Endothelial cell of umbilical vein (primary cell): ENCODE measurements around the gene GNRHR. TPM values are rescaled to one million over a fixed set of nuclear protein-coding genes. Genes with fewer than 3 reads are reported as not detected.

Experiments
- BruUV-seq: library from RNA; stranded (reverse); fragments of 400-500 nt; replicated peaks from 2 replicates; lab custom pipeline; 2021; lab: Mats Ljungman, UMichigan
- CTCF ChIA-PET: fragments of 300-600, 350-600 bp; sonication (Branson Sonifier 250); formaldehyde crosslinking; loops from one replicate; lab custom pipeline; 2021; ENCODE audit warnings: antibody characterized with exemption, inconsistent platforms; lab: Charles Lee
- POLR2A ChIA-PET: fragments of 300-600, 350-600 bp; sonication (Branson Sonifier 250); formaldehyde crosslinking; loops from one replicate; lab custom pipeline; 2021; ENCODE audit warnings: antibody characterized with exemption, inconsistent platforms; lab: Charles Lee
- DNase-seq: peaks from one replicate; pipeline ENCODE4 v3.0.0-alpha.2; 2011; ENCODE audit warnings: low read depth, low spot score
- FAIRE-seq: peaks from 2 replicates; lab custom pipeline; 2011; peaks lifted over from hg19 to GRCh38; lab: Jason Lieb, UNC
- H2AFZ ChIP-seq: 2 replicates; pipeline ENCODE4 v1.6.0; 2012; ENCODE audit warnings: low read depth, low read length, control low read depth, inconsistent platforms
- H3K27ac ChIP-seq: 2 replicates; pipeline ENCODE4 v1.5.1; 2011; ENCODE audit warnings: low read depth, mild to moderate bottlenecking, control low read depth, low read length, moderate library complexity; ENCODE audit not compliant: insufficient read depth
- H3K27me3 ChIP-seq, 2 experiments: 2 replicates each; pipeline versions ENCODE4 v1.6.0 to v1.6.1; 2011; ENCODE audit warnings: low read length in 2 of 2, mixed read lengths in 1 of 2; ENCODE audit not compliant: control insufficient read depth in 2 of 2, insufficient read depth in 2 of 2
- H3K36me3 ChIP-seq, 2 experiments: 2 replicates in 1 of 2; 3 replicates in 1 of 2; pipeline ENCODE4 v1.5.1; 2011; ENCODE audit warnings: low read length in 2 of 2, mild to moderate bottlenecking in 1 of 2, moderate library complexity in 1 of 2; ENCODE audit not compliant: control insufficient read depth in 2 of 2, insufficient read depth in 2 of 2; ENCODE audit errors: extremely low read depth in 1 of 2
- H3K4me1 ChIP-seq: 3 replicates; pipeline ENCODE4 v1.5.1; 2011; ENCODE audit warnings: mild to moderate bottlenecking, low read length; ENCODE audit not compliant: control insufficient read depth, insufficient read depth; ENCODE audit errors: extremely low read depth
- H3K4me2 ChIP-seq: 2 replicates; pipeline ENCODE4 v1.6.1; 2011; ENCODE audit warnings: low read length, control low read depth, mixed read lengths; ENCODE audit not compliant: insufficient read depth
- H3K4me3 ChIP-seq, 3 experiments: fragments of 200-600 bp in 1 of 3; sonication (generic), shearing (Covaris generic) in 1 of 3; replicated peaks in 1 of 3; 2 replicates each; pipeline ENCODE4 v1.5.1; 2011 to 2016; ENCODE audit warnings: control low read depth in 3 of 3, low read length in 3 of 3, mild to moderate bottlenecking in 2 of 3, inconsistent platforms in 1 of 3, low read depth in 1 of 3, moderate library complexity in 1 of 3; ENCODE audit not compliant: insufficient read depth in 1 of 3
- H3K79me2 ChIP-seq: 2 replicates; pipeline ENCODE4 v1.6.0; 2012; ENCODE audit warnings: low read length, inconsistent platforms; ENCODE audit not compliant: control insufficient read depth, insufficient read depth
- H3K9ac ChIP-seq: replicated peaks from 2 replicates; pipeline ENCODE3; 2011; ENCODE audit warnings: low read length, control low read depth; ENCODE audit not compliant: insufficient read depth; ENCODE audit errors: extremely low read depth
- H3K9me1 ChIP-seq: replicated peaks from 3 replicates; pipeline ENCODE4 v1.6.0; 2011; ENCODE audit warnings: mild to moderate bottlenecking, low read length; ENCODE audit not compliant: control insufficient read depth, insufficient read depth; ENCODE audit errors: extremely low read depth
- H3K9me3 ChIP-seq: replicated peaks from 2 replicates; pipeline ENCODE4 v1.5.1; 2012; ENCODE audit warnings: low read length, inconsistent platforms; ENCODE audit not compliant: control insufficient read depth, insufficient read depth
- H4K20me1 ChIP-seq: replicated peaks from 2 replicates; pipeline ENCODE3; 2011; ENCODE audit warnings: mild to moderate bottlenecking, low read length; ENCODE audit not compliant: control insufficient read depth, insufficient read depth; ENCODE audit errors: extremely low read depth
- CTCF ChIP-seq, 2 donors: IDR thresholded peaks; 1 replicate in 1 of 2; 2 replicates in 1 of 2; pipeline ENCODE4 v1.5.1; 2011; ENCODE audit warnings: low read length in 2 of 2, mild to moderate bottlenecking in 2 of 2, moderate library complexity in 2 of 2, control low read depth in 1 of 2, inconsistent platforms in 1 of 2, low read depth in 1 of 2; ENCODE audit not compliant: insufficient read depth in 1 of 2; ENCODE audit errors: extremely low read depth in 1 of 2
- EZH2 ChIP-seq: IDR thresholded peaks from 2 replicates; pipeline ENCODE4 v1.6.1; 2012; ENCODE audit warnings: borderline replicate concordance, low read depth, mild to moderate bottlenecking, moderate library complexity, low read length, inconsistent platforms; ENCODE audit not compliant: severe bottlenecking
- FOS ChIP-seq: IDR thresholded peaks from 2 replicates; pipeline ENCODE4 v1.6.1; 2011; ENCODE audit warnings: mild to moderate bottlenecking, low read length, moderate library complexity, borderline replicate concordance; ENCODE audit not compliant: insufficient read depth
- GATA2 ChIP-seq: IDR thresholded peaks from 2 replicates; pipeline ENCODE4 v1.7.0; 2011; ENCODE audit warnings: low read depth, mild to moderate bottlenecking, moderate library complexity, mixed read lengths, low read length; ENCODE audit not compliant: insufficient read length, insufficient read depth
- JUN ChIP-seq: IDR thresholded peaks from 2 replicates; pipeline ENCODE4 v1.6.1; 2011; ENCODE audit warnings: borderline replicate concordance, low read depth; ENCODE audit not compliant: insufficient read length, insufficient read depth
- MAX ChIP-seq: IDR thresholded peaks from 2 replicates; pipeline ENCODE4 v1.6.1; 2011; ENCODE audit not compliant: insufficient read depth, insufficient read length
- MYC ChIP-seq: IDR thresholded peaks from one replicate; pipeline ENCODE4 v1.6.1; 2011; ENCODE audit warnings: mild to moderate bottlenecking, low read depth, low read length
- POLR2A ChIP-seq: IDR thresholded peaks from 2 replicates; pipeline ENCODE4 v1.6.1; 2012; ENCODE audit warnings: low read depth, mild to moderate bottlenecking, control low read depth, low read length
- POLR2AphosphoS5 ChIP-seq: IDR thresholded peaks from 2 replicates; pipeline ENCODE4 v1.6.1; 2012; ENCODE audit warnings: low read depth, mild to moderate bottlenecking, control low read depth, low read length, moderate library complexity; ENCODE audit not compliant: insufficient read depth
- dilution Hi-C: fragments of 300-500 bp; cut with MboI; formaldehyde crosslinking; loops from one replicate; pipeline ENCODE4 v1.15.0; 2019; ENCODE audit warnings: low sequenced_read_pairs; ENCODE audit not compliant: extremely low pct_ligation_motif_present
- intact Hi-C: fragments of 100-400 bp; cut with micrococcal nuclease; formaldehyde crosslinking; loops from one replicate; pipeline ENCODE4 v1.10.0; 2022
- polyA plus RNA-seq, 4 experiments: library from polyadenylated mRNA; depleted of rRNA in 3 of 4; stranded (reverse) in 3 of 4; unstranded in 1 of 4; fragments of >200 nt; gene quantifications; 2 replicates each; pipeline versions ENCODE4 v1.2.1 to v1.2.3, GENCODE V29; 2011 to 2012; ENCODE audit warnings: missing spikeins in 1 of 4
- total RNA-seq: library from RNA; stranded (reverse); gene quantifications from 2 replicates; pipeline ENCODE4 v1.2.3, GENCODE V29; 2021

The GNRHR gene
- total and polyA plus RNA-seq, 2 donors (not counting 3 experiments of a cell fraction or from before 2014, with no cell fraction given) = not detected

GRCh38 chr4:67790721-67791120 is 36.5 kb upstream of the GNRHR start:
- H3K79me2 ChIP-seq = no peaks in the 10 kb centered on the region
- no peaks in the 10 kb centered on the region for H3K36me3 ChIP-seq
- ChIA-PET POLR2A (no interaction called here), CTCF (no interaction called here)
- intact Hi-C loops = no loop called here
- H3K4me1 ChIP-seq = no peaks in the 10 kb centered on the region
- H2AFZ ChIP-seq = no peak overlapping the region
- no peak overlapping the region for H3K4me2 ChIP-seq
- H3K27ac ChIP-seq = no peak overlapping the region
- no peak for DNase-seq
- TF ChIP-seq POLR2AphosphoS5 (no peak), CTCF (IDR thresholded peaks at IDR 0.05; ENCODE audit: extremely low read depth in 1 of 2, insufficient read depth in 1 of 2, low read depth in 1 of 2, low read length in 2 of 2) (no peak), MYC (no peak), GATA2 (no peak), JUN (no peak), POLR2A (no peak), FOS (no peak), EZH2 (no peak), MAX (no peak)
- no TSS peak for BruUV-seq
- H4K20me1 ChIP-seq = no peaks in the 10 kb centered on the region
- dilution Hi-C loops = no loop called here
- no peak overlapping the region for H3K9ac ChIP-seq
- H3K9me3 ChIP-seq = no peaks in the 10 kb centered on the region
- H3K4me3 ChIP-seq = no peak overlapping the region
- H3K9me1 ChIP-seq = no peaks in the 10 kb centered on the region
- no peaks in the 10 kb centered on the region for H3K27me3 ChIP-seq
- FAIRE-seq = no peak
